Mesenchymal stem cell (in vitro differentiated cells and primary cell): Measurements from ENCODE around the gene MSI2.
A peak's percentile ranks its signal among the peaks of the same experiment; 100 is the strongest.

Experiments used
- DNase-seq: peaks from one replicate; pipeline ENCODE4 v3.0.0-alpha.2; 2013
- H2AFZ ChIP-seq: one replicate; pipeline ENCODE4 v1.6.1; 2013; ENCODE audit warnings: low read depth, mild to moderate bottlenecking, control low read depth, inconsistent platforms, low read length, moderate library complexity
- H2AK5ac ChIP-seq: 2 replicates; pipeline ENCODE4 v1.6.1; 2013; ENCODE audit warnings: low read length, moderate library complexity, mild to moderate bottlenecking, inconsistent platforms; ENCODE audit not compliant: severe bottlenecking
- H2BK120ac ChIP-seq: one replicate; pipeline ENCODE4 v1.6.1; 2013; ENCODE audit warnings: low read depth, mild to moderate bottlenecking, inconsistent platforms, low read length, moderate library complexity
- H2BK12ac ChIP-seq, 2 experiments: one replicate each; pipeline ENCODE4 v1.6.1; 2013; ENCODE audit warnings: inconsistent platforms in 2 of 2, low read length in 2 of 2, mild to moderate bottlenecking in 2 of 2, moderate library complexity in 2 of 2, control low read depth in 1 of 2
- H2BK15ac ChIP-seq: one replicate; pipeline ENCODE4 v1.6.1; 2013; ENCODE audit warnings: mild to moderate bottlenecking, low read depth, inconsistent platforms; ENCODE audit not compliant: poor library complexity, severe bottlenecking
- H2BK5ac ChIP-seq: 2 replicates; pipeline ENCODE4 v1.6.1; 2013; ENCODE audit warnings: low read depth, mild to moderate bottlenecking, low read length, control low read depth, inconsistent platforms; ENCODE audit not compliant: poor library complexity, severe bottlenecking
- H3K14ac ChIP-seq, 2 experiments: one replicate each; pipeline ENCODE4 v1.6.1; 2013; ENCODE audit warnings: inconsistent platforms in 2 of 2, low read length in 2 of 2, control low read depth in 1 of 2, mild to moderate bottlenecking in 1 of 2, moderate library complexity in 1 of 2
- H3K18ac ChIP-seq, 2 experiments: one replicate each; pipeline ENCODE4 v1.6.1; 2013; ENCODE audit warnings: inconsistent platforms in 2 of 2, low read length in 2 of 2, control low read depth in 1 of 2, low read depth in 1 of 2, mild to moderate bottlenecking in 1 of 2
- H3K23ac ChIP-seq, 2 experiments: one replicate each; pipeline ENCODE4 v1.6.1; 2013; ENCODE audit warnings: inconsistent platforms in 2 of 2, low read length in 2 of 2, mild to moderate bottlenecking in 2 of 2, moderate library complexity in 2 of 2, control low read depth in 1 of 2
- H3K27ac ChIP-seq: 2 replicates; pipeline ENCODE4 v1.5.1; 2013; ENCODE audit warnings: mild to moderate bottlenecking, moderate library complexity, low read length, control low read depth, inconsistent platforms; ENCODE audit not compliant: poor library complexity, severe bottlenecking
- H3K27me3 ChIP-seq, 2 experiments: 2 replicates each; pipeline versions ENCODE4 v1.6.1 to v1.7.0; 2013; ENCODE audit warnings: low read length in 2 of 2, mild to moderate bottlenecking in 2 of 2, moderate library complexity in 2 of 2, control low read depth in 1 of 2, inconsistent platforms in 1 of 2; ENCODE audit not compliant: control insufficient read depth in 1 of 2, insufficient read depth in 1 of 2
- H3K36me3 ChIP-seq, 2 experiments: 2 replicates each; pipeline versions ENCODE4 v1.6.1 to v1.7.0; 2013; ENCODE audit warnings: low read length in 2 of 2, control low read depth in 1 of 2, inconsistent platforms in 1 of 2, low read depth in 1 of 2, mild to moderate bottlenecking in 1 of 2; ENCODE audit not compliant: insufficient read depth in 2 of 2, control insufficient read depth in 1 of 2
- H3K4ac ChIP-seq, 2 experiments: one replicate each; pipeline ENCODE4 v1.6.1; 2013; ENCODE audit warnings: inconsistent platforms in 2 of 2, low read length in 2 of 2, mild to moderate bottlenecking in 2 of 2, moderate library complexity in 2 of 2, control low read depth in 1 of 2, low read depth in 1 of 2
- H3K4me1 ChIP-seq: 2 replicates; pipeline ENCODE4 v1.6.1; 2013; ENCODE audit warnings: low read depth, low read length, control low read depth; ENCODE audit not compliant: control insufficient read depth, insufficient read depth
- H3K4me2 ChIP-seq: 2 replicates; pipeline ENCODE4 v1.6.1; 2013; ENCODE audit warnings: low read length, mild to moderate bottlenecking, inconsistent platforms; ENCODE audit not compliant: poor library complexity, severe bottlenecking
- H3K4me3 ChIP-seq, 2 experiments: 2 replicates each; pipeline versions ENCODE4 v1.5.1 to v1.7.0; 2013; ENCODE audit warnings: low read length in 2 of 2, mild to moderate bottlenecking in 2 of 2, control low read depth in 1 of 2, low read depth in 1 of 2; ENCODE audit not compliant: insufficient read depth in 1 of 2
- H3K79me1 ChIP-seq: replicated peaks from 2 replicates; pipeline ENCODE4 v1.6.1; 2013; ENCODE audit warnings: mild to moderate bottlenecking, control low read depth, low read length, inconsistent platforms; ENCODE audit not compliant: poor library complexity, severe bottlenecking
- H3K9ac ChIP-seq: 2 replicates; pipeline ENCODE4 v1.7.0; 2013; ENCODE audit warnings: mild to moderate bottlenecking, low read length, moderate library complexity
- H3K9me3 ChIP-seq: 2 replicates; pipeline ENCODE4 v1.7.0; 2013; ENCODE audit warnings: mild to moderate bottlenecking, low read length; ENCODE audit not compliant: control insufficient read depth
- H4K8ac ChIP-seq: one replicate; pipeline ENCODE4 v1.6.1; 2013; ENCODE audit warnings: inconsistent platforms, mild to moderate bottlenecking, low read length, moderate library complexity
- H4K91ac ChIP-seq: one replicate; pipeline ENCODE4 v1.6.1; 2013; ENCODE audit warnings: mild to moderate bottlenecking, low read length, inconsistent platforms
- WGBS: methylation state at CpG from one replicate; pipeline ENCODE4 v1.1.7; 2013; ENCODE audit warnings: mixed read lengths; 5-methylcytosine and 5-hydroxymethylcytosine counted together

MSI2 gene

DNA sequence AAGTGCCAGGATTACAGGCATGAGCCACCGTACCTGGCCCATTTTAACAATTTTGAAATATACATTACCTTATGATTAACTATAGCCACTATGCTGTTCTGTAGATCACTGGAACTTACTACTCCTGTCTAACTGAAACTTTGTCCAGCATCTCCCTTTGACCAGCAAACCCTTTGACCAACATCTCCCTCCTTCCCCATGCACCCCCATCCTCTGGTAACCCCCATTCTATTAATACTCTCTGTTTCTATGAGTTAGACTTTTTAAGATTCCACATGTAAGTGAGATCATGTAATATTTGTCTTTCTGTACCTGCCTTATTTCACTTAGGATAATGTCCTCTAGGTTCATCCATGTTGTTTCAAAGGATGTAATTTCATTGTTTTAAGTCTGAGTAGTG is 178.0 kb downstream of the MSI2 start:
- WGBS = 96% methylated on average over 1 of the region's 1 CpG
- H3K4me2 ChIP-seq = no peak overlapping the region
- H2AFZ ChIP-seq = no peak overlapping the region
- no peak overlapping the region for H3K27ac ChIP-seq
- H2BK120ac ChIP-seq = no peak overlapping the region
- H3K4me1 ChIP-seq = peaks cover 8% of the 10 kb centered on the region
- H3K23ac ChIP-seq = no peak overlapping the region
- H3K9me3 ChIP-seq = no peaks in the 10 kb centered on the region
- no peak overlapping the region for H2BK5ac ChIP-seq
- H2BK12ac ChIP-seq = no peak overlapping the region
- no peak overlapping the region for H2BK15ac ChIP-seq
- peaks cover 0 to 2% of the 10 kb centered on the region in 2 experiments for H3K36me3 ChIP-seq
- no peak overlapping the region for H3K18ac ChIP-seq
- H3K4ac ChIP-seq = no peak overlapping the region
- no peak overlapping the region for H3K4me3 ChIP-seq
- no peaks in the 10 kb centered on the region for H3K27me3 ChIP-seq
- H4K8ac ChIP-seq = no peak overlapping the region
- H2AK5ac ChIP-seq = no peak overlapping the region
- no peak overlapping the region for H4K91ac ChIP-seq
- H3K9ac ChIP-seq = no peak overlapping the region
- peaks cover 56% of the 10 kb centered on the region for H3K79me1 ChIP-seq
- DNase-seq = no peak
- H3K14ac ChIP-seq = no peak overlapping the region

DNA sequence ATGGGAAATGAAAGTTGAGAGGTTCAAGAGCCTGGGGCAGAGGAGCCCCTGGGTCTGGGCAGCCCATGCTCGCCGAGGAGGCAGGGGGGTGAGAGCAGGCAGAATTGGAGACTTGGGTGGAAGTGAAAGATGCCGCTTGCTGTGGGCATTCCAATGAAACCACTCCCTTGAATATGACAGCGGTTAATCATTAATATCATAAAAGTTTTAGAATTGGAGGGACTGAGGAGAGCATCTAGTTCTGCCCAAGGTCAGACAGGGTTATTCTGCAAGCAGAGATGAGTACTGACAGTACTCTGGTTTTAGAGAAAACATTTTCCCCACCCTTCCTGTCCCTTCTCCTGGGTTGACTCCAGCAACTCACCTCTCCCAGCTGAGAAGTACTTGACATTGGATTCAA is 180.2 kb downstream of the MSI2 start:
- peaks cover 53% of the 10 kb centered on the region for H3K79me1 ChIP-seq
- H3K4me3 ChIP-seq = no peak overlapping the region
- H3K23ac ChIP-seq = no peak overlapping the region
- no peak overlapping the region for H3K9ac ChIP-seq
- 81% methylated on average over 2 of the region's 4 CpGs for WGBS
- H3K18ac ChIP-seq = no peak overlapping the region
- H2AFZ ChIP-seq = no peak overlapping the region
- H2BK120ac ChIP-seq = no peak overlapping the region
- no peak for DNase-seq
- no peak overlapping the region for H4K8ac ChIP-seq
- H3K27me3 ChIP-seq = no peaks in the 10 kb centered on the region
- no peak overlapping the region for H2BK5ac ChIP-seq
- H3K4me2 ChIP-seq = no peak overlapping the region
- H2AK5ac ChIP-seq = no peak overlapping the region
- H3K27ac ChIP-seq = no peak overlapping the region
- H3K9me3 ChIP-seq = no peaks in the 10 kb centered on the region
- H3K36me3 ChIP-seq = peaks cover 0 to 2% of the 10 kb centered on the region in 2 experiments
- H2BK12ac ChIP-seq = no peak overlapping the region
- H2BK15ac ChIP-seq = no peak overlapping the region
- peaks cover 20% of the 10 kb centered on the region for H3K4me1 ChIP-seq
- no peak overlapping the region for H4K91ac ChIP-seq
- H3K14ac ChIP-seq = no peak overlapping the region
- no peak overlapping the region for H3K4ac ChIP-seq

GRCh38 chr17:57438066-57438731 is 181.9 kb downstream of the MSI2 start:
- no peak for DNase-seq
- no peak overlapping the region for H3K18ac ChIP-seq
- H3K14ac ChIP-seq = no peak overlapping the region
- H3K4me3 ChIP-seq = no peak overlapping the region
- peaks cover 25% of the 10 kb centered on the region for H3K4me1 ChIP-seq
- no peak overlapping the region for H2BK5ac ChIP-seq
- peak overlapping the region in 1 of 2 experiments; percentile 15 for H2BK12ac ChIP-seq
- no peak overlapping the region for H3K4ac ChIP-seq
- no peak overlapping the region for H2AK5ac ChIP-seq
- H3K9me3 ChIP-seq = no peaks in the 10 kb centered on the region
- 94% methylated on average over 7 of the region's 9 CpGs for WGBS
- H2BK120ac ChIP-seq = no peak overlapping the region
- H3K27me3 ChIP-seq = no peaks in the 10 kb centered on the region
- H3K36me3 ChIP-seq = peaks cover 0 to 2% of the 10 kb centered on the region in 2 experiments
- no peak overlapping the region for H3K4me2 ChIP-seq
- H3K27ac ChIP-seq = no peak overlapping the region
- H4K91ac ChIP-seq = no peak overlapping the region
- H2AFZ ChIP-seq = no peak overlapping the region
- H3K79me1 ChIP-seq = peaks cover 45% of the 10 kb centered on the region
- H3K23ac ChIP-seq = no peak overlapping the region
- no peak overlapping the region for H4K8ac ChIP-seq
- H3K9ac ChIP-seq = no peak overlapping the region
- H2BK15ac ChIP-seq = no peak overlapping the region

DNA sequence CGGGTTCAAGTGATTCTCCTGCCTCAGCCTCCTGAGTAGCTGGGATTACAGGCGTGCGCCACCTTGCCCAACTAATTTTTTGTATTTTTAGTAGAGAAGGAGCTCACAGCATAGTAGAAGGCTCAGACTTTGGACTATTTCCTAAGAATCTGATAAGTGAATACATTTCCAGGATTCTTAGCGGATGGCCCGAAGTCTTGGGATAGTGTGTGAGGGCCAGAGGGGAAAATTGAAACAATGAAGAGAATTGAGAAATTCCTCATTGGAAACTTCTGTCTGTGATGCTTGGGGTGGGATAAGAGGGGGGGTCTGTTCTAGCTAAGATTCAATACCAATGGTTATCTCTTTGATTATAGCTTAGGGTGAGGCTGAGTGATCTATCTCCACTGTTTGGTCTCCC is 183.3 kb downstream of the MSI2 start:
- H3K4me1 ChIP-seq = peaks cover 31% of the 10 kb centered on the region
- peaks cover 49% of the 10 kb centered on the region for H3K79me1 ChIP-seq
- H2AFZ ChIP-seq = no peak overlapping the region
- no peak overlapping the region for H2BK12ac ChIP-seq
- no peak overlapping the region for H3K4me2 ChIP-seq
- peak overlapping the region in 1 of 2 experiments; percentile 46 for H3K18ac ChIP-seq
- H3K9me3 ChIP-seq = no peaks in the 10 kb centered on the region
- no peak overlapping the region for H2BK120ac ChIP-seq
- H3K36me3 ChIP-seq = no peaks in the 10 kb centered on the region
- H3K27me3 ChIP-seq = no peaks in the 10 kb centered on the region
- no peak overlapping the region for H2BK5ac ChIP-seq
- H2AK5ac ChIP-seq = no peak overlapping the region
- peak; percentile 15 for DNase-seq
- no peak overlapping the region for H3K9ac ChIP-seq
- WGBS = 97% methylated on average over 5 of the region's 5 CpGs
- H3K27ac ChIP-seq = no peak overlapping the region
- H4K8ac ChIP-seq = no peak overlapping the region
- no peak overlapping the region for H3K14ac ChIP-seq
- no peak overlapping the region for H4K91ac ChIP-seq
- peak overlapping the region in 1 of 2 experiments; percentile 64 for H3K4ac ChIP-seq
- H3K23ac ChIP-seq = no peak overlapping the region
- no peak overlapping the region for H3K4me3 ChIP-seq
- no peak overlapping the region for H2BK15ac ChIP-seq
